ENCODE data around the gene HSD17B12. TPM values are rescaled to one million over a fixed set of nuclear protein-coding genes. Genes with fewer than 3 reads are reported as not detected.

Gene HSD17B12
- total RNA-seq, 1 donor from 2014 or later = 102 TPM

- H3K4me1 Mint-ChIP-seq = no peaks in the 10 kb centered on the region
- H3K79me2 ChIP-seq (ENCODE audit: low read depth) = peaks cover 24% of the 10 kb centered on the region
These were observed 66.1 kb downstream of the HSD17B12 start for GRCh38 chr11:43746670-43747069.

GRCh38 chr11:43747130-43747802 lies 66.7 kb downstream of the HSD17B12 start:
- Histone ChIP-seq H3K36me3 (no peaks in the 10 kb centered on the region), H4K20me1 (ENCODE audit: low read depth) (no peaks in the 10 kb centered on the region), H3K9ac (no peak overlapping the region), H3F3A (ENCODE audit: low read depth) (no peaks in the 10 kb centered on the region), H3K27ac (no peak overlapping the region), H3K4me3 (no peak overlapping the region), H3K4me2 (no peak overlapping the region), H2AFZ (replicated peaks) (no peak overlapping the region), H3K4me1 (no peaks in the 10 kb centered on the region), H3K79me2 (ENCODE audit: low read depth) (peaks cover 21% of the 10 kb centered on the region), H3K9me3 (ENCODE audit: low read depth) (no peaks in the 10 kb centered on the region), H3K27me3 (no peaks in the 10 kb centered on the region)
- Mint-ChIP-seq H3K4me1 (no peaks in the 10 kb centered on the region), H3K4me3 (no peak overlapping the region), H3K27ac (no peak overlapping the region), H3K27me3 (ENCODE audit: insufficient read depth, low read depth) (no peaks in the 10 kb centered on the region), H3K36me3 (peaks cover 16% of the 10 kb centered on the region), H3K9me3 (peaks cover 2% of the 10 kb centered on the region)
- no peak for DNase-seq (ENCODE audit: low spot score)
- no peak for TF ChIP-seq EZH2 (IDR thresholded peaks at IDR 0.05)
- TF ChIP-seq CTCF (IDR thresholded peaks at IDR 0.05) = no peak
- TF ChIP-seq EZH2phosphoT487 (IDR thresholded peaks at IDR 0.05) = no peak

More at GRCh38 chr11:43746670-43747069, 66.1 kb downstream of the HSD17B12 start:
- TF ChIP-seq CTCF (IDR thresholded peaks at IDR 0.05) = no peak
- TF ChIP-seq EZH2 (IDR thresholded peaks at IDR 0.05) = no peak
- no peak for TF ChIP-seq EZH2phosphoT487 (IDR thresholded peaks at IDR 0.05)
- no peaks in the 10 kb centered on the region for H3K4me1 ChIP-seq
- no peaks in the 10 kb centered on the region for H3K36me3 ChIP-seq
- no peaks in the 10 kb centered on the region for H4K20me1 ChIP-seq (ENCODE audit: low read depth)
- Mint-ChIP-seq H3K36me3 (peaks cover 16% of the 10 kb centered on the region), H3K27ac (no peak overlapping the region), H3K4me3 (no peak overlapping the region), H3K27me3 (ENCODE audit: insufficient read depth, low read depth) (no peaks in the 10 kb centered on the region), H3K9me3 (peaks cover 2% of the 10 kb centered on the region)
- no peaks in the 10 kb centered on the region for H3K9me3 ChIP-seq (ENCODE audit: low read depth)
- no peak overlapping the region for H2AFZ ChIP-seq (replicated peaks)
- no peak overlapping the region for H3K27ac ChIP-seq
- no peak overlapping the region for H3K9ac ChIP-seq
- no peaks in the 10 kb centered on the region for H3F3A ChIP-seq (ENCODE audit: low read depth)
- DNase-seq (ENCODE audit: low spot score) = no peak
- no peak overlapping the region for H3K4me3 ChIP-seq
- H3K4me2 ChIP-seq = no peak overlapping the region
- H3K27me3 ChIP-seq = no peaks in the 10 kb centered on the region

GRCh38 chr11:43748095-43748494 lies 67.6 kb downstream of the HSD17B12 start:
- H3F3A ChIP-seq (ENCODE audit: low read depth) = no peaks in the 10 kb centered on the region
- no peak overlapping the region for H3K27ac Mint-ChIP-seq
- no peaks in the 10 kb centered on the region for H3K27me3 Mint-ChIP-seq (ENCODE audit: insufficient read depth, low read depth)
- no peak overlapping the region for H3K4me3 Mint-ChIP-seq
- H3K79me2 ChIP-seq (ENCODE audit: low read depth) = peaks cover 17% of the 10 kb centered on the region
- no peak overlapping the region for H2AFZ ChIP-seq (replicated peaks)
- H3K4me3 ChIP-seq = no peak overlapping the region
- no peaks in the 10 kb centered on the region for H3K27me3 ChIP-seq
- peaks cover 2% of the 10 kb centered on the region for H3K9me3 Mint-ChIP-seq
- no peaks in the 10 kb centered on the region for H3K9me3 ChIP-seq (ENCODE audit: low read depth)
- H3K27ac ChIP-seq = no peak overlapping the region
- no peak for DNase-seq (ENCODE audit: low spot score)
- H3K36me3 ChIP-seq = no peaks in the 10 kb centered on the region
- no peaks in the 10 kb centered on the region for H3K4me1 Mint-ChIP-seq
- H3K4me1 ChIP-seq = no peaks in the 10 kb centered on the region
- no peaks in the 10 kb centered on the region for H4K20me1 ChIP-seq (ENCODE audit: low read depth)
- TF ChIP-seq EZH2phosphoT487 (IDR thresholded peaks at IDR 0.05) = no peak
- no peak for TF ChIP-seq EZH2 (IDR thresholded peaks at IDR 0.05)
- TF ChIP-seq CTCF (IDR thresholded peaks at IDR 0.05) = no peak
- H3K9ac ChIP-seq = no peak overlapping the region
- H3K4me2 ChIP-seq = no peak overlapping the region
- peaks cover 15% of the 10 kb centered on the region for H3K36me3 Mint-ChIP-seq

All from neural progenitor cell (in vitro differentiated cells).